ENCODE data around the gene SLC2A14.
"Not testable (repeated sequence)": the region's sequence is repeated elsewhere in the genome, so short reads cannot be mapped to it uniquely, and the experiment has no call there.

SLC2A14 gene

GRCh38 chr12:7843583-7843982, 29.1 kb downstream of the SLC2A14 start:
- not testable (repeated sequence) for H3K9ac ChIP-seq (ENCODE audit: low read length); H3K27me3 ChIP-seq (ENCODE audit: control insufficient read depth, insufficient read depth, low read length); H3K4me3 ChIP-seq (ENCODE audit: low read length); H3K27ac ChIP-seq (ENCODE audit: low read length); H3K9me3 ChIP-seq (ENCODE audit: control insufficient read depth, low read depth, low read length); H3K36me3 ChIP-seq (ENCODE audit: control insufficient read depth, low read depth, low read length)
- peaks cover 18% of the 10 kb centered on the region for H3K4me1 ChIP-seq (ENCODE audit: control insufficient read depth, low read depth, low read length)

- H3K4me1 ChIP-seq (ENCODE audit: control insufficient read depth, low read depth, low read length), result peaks cover 18% of the 10 kb centered on the region
- H3K9me3 ChIP-seq (ENCODE audit: control insufficient read depth, low read depth, low read length), result not testable (repeated sequence)
These were observed 29.6 kb downstream of the SLC2A14 start for GRCh38 chr12:7843149-7843548.

GRCh38 chr12:7842444-7842843, 30.3 kb downstream of the SLC2A14 start:
- peaks cover 11% of the 10 kb centered on the region for H3K4me1 ChIP-seq (ENCODE audit: control insufficient read depth, low read depth, low read length)
- H3K9ac ChIP-seq (ENCODE audit: low read length); H3K27ac ChIP-seq (ENCODE audit: low read length); H3K27me3 ChIP-seq (ENCODE audit: control insufficient read depth, insufficient read depth, low read length); H3K4me3 ChIP-seq (ENCODE audit: low read length); H3K36me3 ChIP-seq (ENCODE audit: control insufficient read depth, low read depth, low read length); H3K9me3 ChIP-seq (ENCODE audit: control insufficient read depth, low read depth, low read length): not testable (repeated sequence)

More at GRCh38 chr12:7843149-7843548, 29.6 kb downstream of the SLC2A14 start:
- H3K27ac ChIP-seq (ENCODE audit: low read length); H3K4me3 ChIP-seq (ENCODE audit: low read length); H3K9ac ChIP-seq (ENCODE audit: low read length); H3K36me3 ChIP-seq (ENCODE audit: control insufficient read depth, low read depth, low read length); H3K27me3 ChIP-seq (ENCODE audit: control insufficient read depth, insufficient read depth, low read length): not testable (repeated sequence)

- H3K27ac ChIP-seq (ENCODE audit: low read length); H3K27me3 ChIP-seq (ENCODE audit: control insufficient read depth, insufficient read depth, low read length); H3K4me3 ChIP-seq (ENCODE audit: low read length); H3K9me3 ChIP-seq (ENCODE audit: control insufficient read depth, low read depth, low read length); H3K9ac ChIP-seq (ENCODE audit: low read length); H3K4me1 ChIP-seq (ENCODE audit: control insufficient read depth, low read depth, low read length); H3K36me3 ChIP-seq (ENCODE audit: control insufficient read depth, low read depth, low read length): not testable (repeated sequence)
These were observed 32.9 kb downstream of the SLC2A14 start for GRCh38 chr12:7839848-7840247.

GRCh38 chr12:7839226-7839625, 33.5 kb downstream of the SLC2A14 start:
- H3K36me3 ChIP-seq (ENCODE audit: control insufficient read depth, low read depth, low read length); H3K27ac ChIP-seq (ENCODE audit: low read length); H3K4me1 ChIP-seq (ENCODE audit: control insufficient read depth, low read depth, low read length); H3K4me3 ChIP-seq (ENCODE audit: low read length); H3K9me3 ChIP-seq (ENCODE audit: control insufficient read depth, low read depth, low read length); H3K9ac ChIP-seq (ENCODE audit: low read length); H3K27me3 ChIP-seq (ENCODE audit: control insufficient read depth, insufficient read depth, low read length): not testable (repeated sequence)

- peaks cover 2% of the 10 kb centered on the region for H3K4me1 ChIP-seq (ENCODE audit: control insufficient read depth, low read depth, low read length)
These were observed 35.3 kb downstream of the SLC2A14 start for GRCh38 chr12:7837366-7837765.

GRCh38 chr12:7835766-7836165, 36.9 kb downstream of the SLC2A14 start:
- Histone ChIP-seq H3K36me3 (ENCODE audit: control insufficient read depth, low read depth, low read length) (no peaks in the 10 kb centered on the region), H3K9ac (ENCODE audit: low read length) (no peak overlapping the region), H3K9me3 (ENCODE audit: control insufficient read depth, low read depth, low read length) (no peaks in the 10 kb centered on the region), H3K27me3 (ENCODE audit: control insufficient read depth, insufficient read depth, low read length) (no peaks in the 10 kb centered on the region), H3K4me1 (ENCODE audit: control insufficient read depth, low read depth, low read length) (peaks cover 4% of the 10 kb centered on the region), H3K27ac (ENCODE audit: low read length) (no peak overlapping the region), H3K4me3 (ENCODE audit: low read length) (no peak overlapping the region)

More at GRCh38 chr12:7837366-7837765, 35.3 kb downstream of the SLC2A14 start:
- no peaks in the 10 kb centered on the region for H3K36me3 ChIP-seq (ENCODE audit: control insufficient read depth, low read depth, low read length)
- H3K4me3 ChIP-seq (ENCODE audit: low read length), result no peak overlapping the region
- no peaks in the 10 kb centered on the region for H3K9me3 ChIP-seq (ENCODE audit: control insufficient read depth, low read depth, low read length)
- H3K9ac ChIP-seq (ENCODE audit: low read length), result no peak overlapping the region
- H3K27ac ChIP-seq (ENCODE audit: low read length), result no peak overlapping the region
- H3K27me3 ChIP-seq (ENCODE audit: control insufficient read depth, insufficient read depth, low read length), result no peaks in the 10 kb centered on the region

GRCh38 chr12:7835116-7835515, 37.6 kb downstream of the SLC2A14 start:
- H3K9ac ChIP-seq (ENCODE audit: low read length), result no peak overlapping the region
- no peaks in the 10 kb centered on the region for H3K27me3 ChIP-seq (ENCODE audit: control insufficient read depth, insufficient read depth, low read length)
- H3K36me3 ChIP-seq (ENCODE audit: control insufficient read depth, low read depth, low read length), result no peaks in the 10 kb centered on the region
- H3K9me3 ChIP-seq (ENCODE audit: control insufficient read depth, low read depth, low read length), result no peaks in the 10 kb centered on the region
- H3K27ac ChIP-seq (ENCODE audit: low read length), result no peak overlapping the region
- no peak overlapping the region for H3K4me3 ChIP-seq (ENCODE audit: low read length)
- H3K4me1 ChIP-seq (ENCODE audit: control insufficient read depth, low read depth, low read length), result peaks cover 4% of the 10 kb centered on the region

- Histone ChIP-seq H3K27me3 (ENCODE audit: control insufficient read depth, insufficient read depth, low read length) (no peaks in the 10 kb centered on the region), H3K9ac (ENCODE audit: low read length) (no peak overlapping the region), H3K4me1 (ENCODE audit: control insufficient read depth, low read depth, low read length) (peaks cover 4% of the 10 kb centered on the region), H3K27ac (ENCODE audit: low read length) (no peak overlapping the region), H3K9me3 (ENCODE audit: control insufficient read depth, low read depth, low read length) (no peaks in the 10 kb centered on the region), H3K4me3 (ENCODE audit: low read length) (no peak overlapping the region), H3K36me3 (ENCODE audit: control insufficient read depth, low read depth, low read length) (no peaks in the 10 kb centered on the region)
These were observed 38.0 kb downstream of the SLC2A14 start for GRCh38 chr12:7834701-7835100.

- no peaks in the 10 kb centered on the region for H3K9me3 ChIP-seq (ENCODE audit: control insufficient read depth, low read depth, low read length)
- H3K9ac ChIP-seq (ENCODE audit: low read length), result no peak overlapping the region
- peaks cover 4% of the 10 kb centered on the region for H3K4me1 ChIP-seq (ENCODE audit: control insufficient read depth, low read depth, low read length)
- H3K27me3 ChIP-seq (ENCODE audit: control insufficient read depth, insufficient read depth, low read length), result no peaks in the 10 kb centered on the region
- no peak overlapping the region for H3K27ac ChIP-seq (ENCODE audit: low read length)
- no peak overlapping the region for H3K4me3 ChIP-seq (ENCODE audit: low read length)
- H3K36me3 ChIP-seq (ENCODE audit: control insufficient read depth, low read depth, low read length), result no peaks in the 10 kb centered on the region
These were observed 38.9 kb downstream of the SLC2A14 start for GRCh38 chr12:7833831-7834230.

- not testable (repeated sequence) for H3K27me3 ChIP-seq (ENCODE audit: control insufficient read depth, insufficient read depth, low read length); H3K4me1 ChIP-seq (ENCODE audit: control insufficient read depth, low read depth, low read length); H3K36me3 ChIP-seq (ENCODE audit: control insufficient read depth, low read depth, low read length); H3K9me3 ChIP-seq (ENCODE audit: control insufficient read depth, low read depth, low read length); H3K4me3 ChIP-seq (ENCODE audit: low read length); H3K27ac ChIP-seq (ENCODE audit: low read length); H3K9ac ChIP-seq (ENCODE audit: low read length)
These were observed 39.5 kb downstream of the SLC2A14 start for GRCh38 chr12:7833201-7833600.

GRCh38 chr12:7832059-7832696, 40.5 kb downstream of the SLC2A14 start:
- Histone ChIP-seq H3K4me1 (ENCODE audit: control insufficient read depth, low read depth, low read length) (peaks cover 4% of the 10 kb centered on the region), H3K27me3 (ENCODE audit: control insufficient read depth, insufficient read depth, low read length) (no peaks in the 10 kb centered on the region), H3K27ac (ENCODE audit: low read length) (no peak overlapping the region), H3K36me3 (ENCODE audit: control insufficient read depth, low read depth, low read length) (no peaks in the 10 kb centered on the region), H3K4me3 (ENCODE audit: low read length) (no peak overlapping the region), H3K9me3 (ENCODE audit: control insufficient read depth, low read depth, low read length) (no peaks in the 10 kb centered on the region), H3K9ac (ENCODE audit: low read length) (no peak overlapping the region)

Measured in iPS-18a (cell line).